Non-pigmented ciliary epithelial cell (primary cell): ENCODE results near the gene METTL2B.
"Not testable (repeated sequence)": the region's sequence is repeated elsewhere in the genome, so short reads cannot be mapped to it uniquely, and the experiment has no call there.

Experiments
- DNase-seq: peaks from one replicate; pipeline ENCODE4 v3.0.0-alpha.2; 2010; ENCODE audit warnings: low read depth

Gene METTL2B

GRCh38 chr7:128454808-128455542 lies 21.6 kb upstream of the METTL2B start:
- no peak for DNase-seq

DNA sequence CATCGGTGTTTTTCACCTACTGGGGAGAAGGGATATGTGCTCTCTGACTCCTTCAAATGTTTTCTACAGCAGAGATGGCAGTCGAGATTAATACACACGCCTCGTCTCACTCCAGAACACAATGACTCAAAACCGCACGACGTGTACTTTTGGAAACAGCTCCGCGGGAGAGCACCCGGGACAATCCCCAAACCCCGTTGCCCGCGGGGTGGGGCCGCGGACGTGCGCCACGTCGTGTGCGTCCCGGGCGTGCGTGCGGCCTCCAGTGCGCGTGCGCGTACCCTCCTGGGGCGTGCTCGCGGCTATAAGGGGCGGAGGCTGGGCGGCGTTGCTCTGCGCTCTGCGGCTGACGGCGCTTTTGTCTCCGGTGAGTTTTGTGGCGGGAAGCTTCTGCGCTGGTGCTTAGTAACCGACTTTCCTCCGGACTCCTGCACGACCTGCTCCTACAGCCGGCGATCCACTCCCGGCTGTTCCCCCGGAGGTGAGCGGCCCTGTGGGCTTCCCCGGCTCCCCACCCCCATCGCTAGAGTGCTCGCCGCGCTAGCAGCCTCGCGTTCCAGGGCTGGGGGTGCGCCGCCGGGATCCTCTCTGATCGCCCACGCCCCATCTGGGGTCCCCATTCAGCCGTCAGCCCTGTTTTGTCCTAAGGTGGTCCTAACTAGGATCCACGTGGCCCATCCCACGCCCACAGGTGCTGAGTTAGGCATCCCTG lies 20.8 kb upstream of the METTL2B start, which contains the start of gene HILPDA:
HILPDA (plus strand) TSS at position 336 of the 712 bp plus-strand sequence. CDS start 1,391 bp downstream, outside the sequence.
- DNase-seq, result peak; percentile 89

DNA sequence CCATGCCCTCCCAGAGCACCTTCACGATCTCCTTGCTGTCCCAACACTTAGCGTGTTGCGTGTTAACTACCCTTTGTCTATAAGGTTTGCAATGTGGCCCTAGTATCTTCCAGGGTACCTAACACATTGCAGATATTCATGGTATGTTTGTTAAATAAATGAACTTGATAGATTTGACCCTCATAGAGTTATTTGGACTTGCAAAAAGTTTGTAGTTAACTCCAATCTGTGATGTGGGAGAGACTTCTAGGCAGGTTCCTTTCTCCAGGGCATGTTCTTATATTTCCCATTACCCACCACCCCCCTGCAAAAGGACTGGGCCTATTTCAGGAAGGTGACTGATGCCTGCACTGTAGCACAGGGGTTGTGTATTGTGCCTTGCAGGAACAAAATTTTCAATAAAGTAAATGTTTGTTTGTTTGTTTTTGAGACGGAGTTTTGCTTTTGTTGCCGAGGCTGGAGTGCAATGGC lies 20.3 kb upstream of the METTL2B start:
- no peak for DNase-seq

DNA sequence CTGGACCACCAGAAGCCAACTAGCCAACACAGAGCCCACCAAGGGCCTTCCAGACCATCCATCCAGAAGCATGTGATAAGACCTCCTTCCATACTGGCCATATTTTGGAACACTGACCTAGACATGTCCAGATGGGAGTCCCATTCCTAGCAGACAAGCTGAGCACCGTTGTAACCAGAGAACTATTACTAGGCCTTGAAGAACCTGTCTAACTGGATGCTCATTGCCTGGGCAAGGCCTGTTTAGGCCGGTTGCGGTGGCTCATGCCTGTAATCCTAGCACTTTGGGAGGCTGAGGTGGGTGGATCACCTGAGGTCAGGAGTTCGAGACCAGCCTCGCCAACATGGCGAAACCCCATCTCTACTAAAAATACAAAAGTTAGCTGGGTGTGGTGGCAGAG lies 19.2 kb upstream of the METTL2B start:
- DNase-seq, result not testable (repeated sequence)

- no peak for DNase-seq
Measured at GRCh38 chr7:128458956-128459355, 17.6 kb upstream of the METTL2B start.

- DNase-seq, result no peak
Measured at GRCh38 chr7:128459394-128459878, 17.1 kb upstream of the METTL2B start.

DNA sequence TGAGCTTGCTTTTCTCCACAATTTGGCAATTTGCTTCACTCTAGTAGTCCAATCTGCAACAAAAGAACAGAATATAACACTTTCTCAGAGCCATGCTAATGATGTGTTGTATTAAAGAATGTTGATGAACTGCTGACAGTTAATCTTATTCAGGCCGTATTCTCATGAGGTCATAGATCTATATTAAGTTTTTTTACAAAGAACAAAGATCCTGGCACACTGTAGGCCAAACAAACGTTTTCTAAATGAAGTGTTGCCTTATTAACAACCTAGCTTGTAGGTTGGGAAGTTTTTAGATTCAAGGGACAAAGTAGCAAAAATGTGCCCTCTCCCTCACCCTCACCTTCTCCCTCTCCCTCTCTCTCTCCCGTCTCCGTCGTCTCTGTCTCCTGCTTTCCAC lies 14.1 kb upstream of the METTL2B start:
- DNase-seq, result no peak

DNA sequence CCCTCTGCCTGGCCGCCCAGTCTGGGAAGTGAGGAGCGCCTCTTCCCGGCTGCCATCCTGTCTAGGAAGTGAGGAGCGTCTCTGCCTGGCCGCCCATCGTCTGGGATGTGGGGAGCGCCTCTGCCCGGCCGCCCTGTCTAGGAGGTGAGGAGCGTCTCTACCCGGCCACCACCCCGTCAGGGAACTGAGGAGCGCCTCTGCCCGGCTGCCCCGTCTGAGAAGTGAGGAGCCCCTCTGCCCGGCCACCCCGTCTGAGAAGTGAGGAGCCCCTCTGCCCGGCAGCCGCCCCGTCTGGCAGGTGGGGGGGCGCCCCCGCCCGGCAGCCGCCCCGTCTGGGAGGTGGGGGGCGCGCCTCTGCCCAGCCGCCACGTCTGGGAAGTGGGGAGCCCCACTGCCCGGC lies 13.2 kb upstream of the METTL2B start:
- DNase-seq, result not testable (repeated sequence)

DNA sequence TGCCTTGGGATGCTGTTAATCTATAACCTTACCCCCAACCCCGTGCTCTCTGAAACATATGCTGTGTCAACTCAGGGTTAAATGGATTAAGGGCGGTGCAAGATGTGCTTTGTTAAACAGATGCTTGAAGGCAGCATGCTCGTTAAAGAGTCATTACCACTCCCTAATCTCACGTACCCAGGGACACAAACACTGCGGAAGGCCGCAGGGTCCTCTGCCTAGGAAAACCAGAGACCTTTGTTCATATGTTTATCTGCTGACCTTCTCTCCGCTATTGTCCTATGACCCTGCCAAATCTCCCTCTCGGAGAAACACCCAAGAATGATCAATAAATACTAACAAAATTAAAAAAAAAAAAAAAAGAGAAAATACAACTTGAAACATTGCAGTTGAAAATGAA lies 12.6 kb upstream of the METTL2B start:
- DNase-seq, result not testable (repeated sequence)

DNA sequence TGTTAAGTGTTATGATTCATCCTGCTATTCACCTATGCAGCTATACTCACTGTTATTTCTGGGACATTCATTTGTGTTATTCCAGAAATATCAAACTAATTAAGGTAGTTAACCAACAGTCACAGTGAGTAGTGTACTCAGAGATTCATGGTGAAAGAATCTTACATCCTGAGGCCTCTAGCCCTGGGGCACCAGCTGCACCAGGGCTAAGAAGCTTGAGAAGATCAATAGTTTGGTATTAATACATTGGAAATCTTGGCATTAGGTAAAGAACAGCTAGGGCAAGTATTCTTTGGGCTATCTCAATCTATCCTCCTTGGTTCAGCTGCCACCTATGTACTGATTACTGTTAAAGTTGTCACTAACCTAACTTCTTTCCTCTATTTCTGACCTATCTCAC lies 9.7 kb upstream of the METTL2B start:
- DNase-seq, result not testable (repeated sequence)

DNA sequence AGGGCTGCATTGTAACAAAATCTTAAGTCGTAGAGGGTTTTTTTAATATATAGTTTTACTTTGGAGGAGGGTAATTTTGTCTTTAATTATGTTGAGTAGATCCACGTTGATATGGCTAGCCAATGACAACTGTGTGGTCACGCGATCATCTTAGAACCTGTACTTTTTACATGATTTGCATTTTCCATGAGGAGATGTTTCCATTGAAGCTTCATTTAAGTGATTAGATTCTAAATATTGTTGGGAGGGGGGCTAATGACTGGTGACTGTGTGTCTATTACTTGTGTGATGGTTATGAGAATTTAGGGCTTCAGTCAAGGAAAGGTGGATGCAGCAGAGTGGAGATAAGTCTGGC lies 765 bp downstream of the METTL2B start:
- DNase-seq, result not testable (repeated sequence)

GRCh38 chr7:128479082-128479481 lies 2.5 kb downstream of the METTL2B start:
- not testable (repeated sequence) for DNase-seq

DNA sequence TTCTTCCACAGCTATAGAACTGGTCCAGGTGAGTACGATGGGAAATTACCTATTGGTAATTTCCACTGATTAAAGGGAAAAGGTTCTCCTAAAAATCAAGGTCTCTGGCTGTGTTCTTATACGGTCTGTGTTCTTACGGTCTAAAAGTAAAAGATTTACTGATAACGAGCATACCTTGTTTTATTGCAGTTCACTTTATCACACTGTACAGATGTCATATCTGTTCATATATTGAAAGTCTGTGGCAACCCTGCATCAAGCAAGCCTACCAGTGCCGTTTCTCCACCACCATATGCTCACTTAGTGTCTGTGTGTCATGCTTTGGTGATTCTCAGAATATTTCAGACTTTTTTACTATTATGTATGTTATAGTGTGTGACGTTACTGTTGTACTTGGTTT lies 11.6 kb downstream of the METTL2B start:
- DNase-seq, result not testable (repeated sequence)

DNA sequence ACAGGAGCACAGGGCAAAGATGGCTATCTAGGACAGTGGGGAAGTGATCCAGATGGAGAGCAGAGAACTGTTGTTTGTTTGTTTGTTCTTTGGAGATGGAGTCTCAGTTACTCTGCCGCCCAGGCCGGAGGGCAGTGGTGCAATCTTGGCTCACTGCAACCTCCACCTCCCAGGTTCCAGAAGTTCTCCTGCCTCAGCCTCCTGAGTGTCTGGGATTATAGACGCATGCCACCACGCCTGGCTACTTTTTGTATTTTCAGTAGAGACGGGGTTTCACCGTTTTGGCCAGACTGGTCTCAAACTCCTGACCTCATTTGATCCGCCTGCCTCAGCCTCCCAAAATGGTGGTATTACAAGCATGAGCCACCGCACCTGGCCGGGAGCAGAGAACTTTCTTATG lies 20.9 kb downstream of the METTL2B start:
- DNase-seq, result no peak

DNA sequence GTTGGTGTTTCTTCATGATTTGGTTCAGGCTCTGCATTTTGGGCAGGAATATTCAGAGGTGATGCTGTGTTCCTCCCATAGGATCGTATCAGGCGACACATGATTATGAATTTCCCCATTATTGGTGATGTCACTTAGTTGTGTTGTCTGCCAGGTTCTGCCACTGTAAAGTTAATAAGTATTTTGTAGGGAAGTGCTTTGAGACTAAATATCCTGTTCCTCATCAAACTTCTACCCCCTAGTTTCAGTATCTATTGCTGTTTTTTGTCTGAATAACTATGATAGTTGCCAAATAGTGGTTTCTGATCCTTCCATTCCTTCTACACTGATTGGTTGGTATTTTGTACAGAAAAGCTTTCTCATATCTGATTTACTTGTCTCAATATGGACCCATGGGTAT lies 28.9 kb downstream of the METTL2B start:
- not testable (repeated sequence) for DNase-seq

DNA sequence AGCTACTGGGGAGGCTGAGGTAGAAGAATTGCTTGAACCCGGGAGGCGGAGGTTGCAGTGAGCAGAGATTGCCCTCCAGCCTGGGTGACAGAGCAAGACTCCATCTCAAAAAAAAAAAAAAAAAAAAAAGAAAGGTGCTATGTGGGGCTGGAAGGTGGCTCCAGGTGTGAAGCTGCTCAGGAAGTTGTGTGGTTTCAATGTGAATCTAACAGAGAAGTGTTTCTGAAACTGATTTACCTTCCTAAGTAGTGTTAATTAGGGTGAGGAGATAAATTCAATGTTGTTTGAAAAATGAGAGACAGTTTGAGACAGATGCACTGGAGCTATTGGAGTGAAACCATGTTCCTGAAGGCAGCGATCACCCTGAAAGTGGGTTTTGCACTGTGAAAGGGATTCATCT lies 30.3 kb downstream of the METTL2B start:
- DNase-seq, result not testable (repeated sequence)

- DNase-seq, result not testable (repeated sequence)
Measured at GRCh38 chr7:128507321-128507993, 30.9 kb downstream of the METTL2B start.

DNA sequence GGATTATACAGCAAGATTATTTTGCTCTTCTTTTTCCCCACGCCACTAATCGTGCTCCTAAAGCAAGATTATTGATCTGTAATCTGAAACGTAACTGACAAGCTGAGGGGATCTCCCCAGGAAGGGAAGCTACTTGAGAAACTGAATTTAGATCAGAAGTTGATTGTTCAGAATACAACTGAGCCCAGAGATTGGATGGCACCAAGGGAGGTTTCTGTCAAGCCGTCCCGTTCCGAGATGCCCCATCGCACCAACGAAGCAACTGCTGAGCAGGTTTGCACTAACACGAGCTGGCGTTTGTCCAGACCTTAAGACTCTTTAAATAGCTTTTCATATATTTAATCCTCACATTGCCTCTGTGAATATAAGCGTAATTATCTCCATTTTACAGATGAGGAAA lies 35.1 kb downstream of the METTL2B start:
- DNase-seq, result not testable (repeated sequence)

DNA sequence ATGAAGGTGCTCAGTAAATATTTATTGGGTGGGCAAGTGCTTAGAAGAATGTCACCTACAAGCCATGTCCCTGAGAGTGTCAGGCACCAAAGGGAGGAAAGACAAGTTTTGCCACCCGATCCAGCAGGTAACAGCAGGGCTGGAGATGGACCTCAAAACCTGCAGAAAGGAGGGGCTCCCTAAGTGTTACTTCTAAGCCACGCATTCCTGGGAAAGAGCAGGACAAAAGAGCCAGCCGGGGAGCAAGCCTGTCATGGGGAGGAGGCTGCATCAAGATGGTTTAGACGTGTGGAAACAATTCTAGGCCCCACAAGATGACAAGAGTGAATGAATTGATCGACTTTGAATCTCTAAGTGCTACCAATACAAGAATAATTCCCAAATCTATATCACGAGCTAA lies 38.7 kb downstream of the METTL2B start:
- not testable (repeated sequence) for DNase-seq

DNA sequence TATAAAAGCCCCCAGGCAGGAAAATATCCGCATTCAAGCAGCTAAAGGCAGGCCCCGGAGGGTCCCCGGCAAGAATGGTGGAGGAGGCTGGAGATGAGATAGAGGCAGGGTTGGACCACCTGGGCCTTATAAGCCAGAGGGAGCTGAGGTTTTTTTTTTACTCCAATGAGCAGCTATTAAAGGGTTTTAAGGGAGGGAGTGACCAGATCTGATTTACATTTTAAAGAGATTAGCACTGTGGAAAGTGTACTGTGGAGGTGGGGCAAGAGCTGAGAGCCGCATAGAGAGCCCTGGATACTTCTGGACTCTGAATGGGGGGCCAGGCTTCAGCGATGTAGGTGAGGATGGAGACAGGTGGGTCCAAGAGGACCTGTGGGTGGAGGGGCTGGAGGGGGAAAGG lies 40.5 kb downstream of the METTL2B start:
- DNase-seq, result not testable (repeated sequence)

GRCh38 chr7:128523226-128523931 lies 46.8 kb downstream of the METTL2B start:
- DNase-seq, result not testable (repeated sequence)
